ENCODE results near the gene BICC1.

Gene BICC1

DNA sequence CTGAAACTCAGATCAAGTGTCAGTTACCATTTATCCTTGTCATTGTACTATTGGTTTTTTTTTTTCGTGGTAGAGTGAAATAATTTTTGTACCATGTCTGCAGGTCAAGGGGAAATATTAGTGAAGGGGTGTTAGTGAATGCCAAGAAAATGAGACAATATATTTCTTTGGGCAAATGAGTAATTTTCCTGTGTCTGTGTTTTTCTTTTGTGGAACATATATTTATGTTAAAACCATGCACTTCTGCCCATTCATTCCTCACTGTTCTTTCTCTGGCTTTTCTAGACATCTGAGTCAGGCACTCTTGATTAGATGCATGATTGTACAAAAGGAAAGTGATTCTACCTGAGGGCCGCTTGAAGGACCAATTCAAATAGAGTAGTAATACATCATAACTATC lies 161.6 kb downstream of the BICC1 start:
- Histone ChIP-seq H3K27ac (replicated peaks) (no peak overlapping the region), H3K4me3 (replicated peaks; ENCODE audit: insufficient read depth, low read length) (no peak overlapping the region), H3K27me3 (ENCODE audit: insufficient read depth, poor library complexity, severe bottlenecking) (peaks cover 3% of the 10 kb centered on the region)
- TF ChIP-seq GABPA (IDR thresholded peaks at IDR 0.05; ENCODE audit: low read depth) (no peak), POLR2AphosphoS5 (IDR thresholded peaks at IDR 0.05; ENCODE audit: low read depth) (no peak), SPI1 (IDR thresholded peaks at IDR 0.05; ENCODE audit: borderline replicate concordance, low read depth) (no peak)
- TF ChIP-seq, protein P1, sequence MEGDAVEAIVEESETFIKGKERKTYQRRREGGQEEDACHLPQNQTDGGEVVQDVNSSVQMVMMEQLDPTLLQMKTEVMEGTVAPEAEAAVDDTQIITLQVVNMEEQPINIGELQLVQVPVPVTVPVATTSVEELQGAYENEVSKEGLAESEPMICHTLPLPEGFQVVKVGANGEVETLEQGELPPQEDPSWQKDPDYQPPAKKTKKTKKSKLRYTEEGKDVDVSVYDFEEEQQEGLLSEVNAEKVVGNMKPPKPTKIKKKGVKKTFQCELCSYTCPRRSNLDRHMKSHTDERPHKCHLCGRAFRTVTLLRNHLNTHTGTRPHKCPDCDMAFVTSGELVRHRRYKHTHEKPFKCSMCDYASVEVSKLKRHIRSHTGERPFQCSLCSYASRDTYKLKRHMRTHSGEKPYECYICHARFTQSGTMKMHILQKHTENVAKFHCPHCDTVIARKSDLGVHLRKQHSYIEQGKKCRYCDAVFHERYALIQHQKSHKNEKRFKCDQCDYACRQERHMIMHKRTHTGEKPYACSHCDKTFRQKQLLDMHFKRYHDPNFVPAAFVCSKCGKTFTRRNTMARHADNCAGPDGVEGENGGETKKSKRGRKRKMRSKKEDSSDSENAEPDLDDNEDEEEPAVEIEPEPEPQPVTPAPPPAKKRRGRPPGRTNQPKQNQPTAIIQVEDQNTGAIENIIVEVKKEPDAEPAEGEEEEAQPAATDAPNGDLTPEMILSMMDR (IDR thresholded peaks at IDR 0.05; ENCODE audit: insufficient read depth, low read length), result no peak
- TF ChIP-seq, protein P2, sequence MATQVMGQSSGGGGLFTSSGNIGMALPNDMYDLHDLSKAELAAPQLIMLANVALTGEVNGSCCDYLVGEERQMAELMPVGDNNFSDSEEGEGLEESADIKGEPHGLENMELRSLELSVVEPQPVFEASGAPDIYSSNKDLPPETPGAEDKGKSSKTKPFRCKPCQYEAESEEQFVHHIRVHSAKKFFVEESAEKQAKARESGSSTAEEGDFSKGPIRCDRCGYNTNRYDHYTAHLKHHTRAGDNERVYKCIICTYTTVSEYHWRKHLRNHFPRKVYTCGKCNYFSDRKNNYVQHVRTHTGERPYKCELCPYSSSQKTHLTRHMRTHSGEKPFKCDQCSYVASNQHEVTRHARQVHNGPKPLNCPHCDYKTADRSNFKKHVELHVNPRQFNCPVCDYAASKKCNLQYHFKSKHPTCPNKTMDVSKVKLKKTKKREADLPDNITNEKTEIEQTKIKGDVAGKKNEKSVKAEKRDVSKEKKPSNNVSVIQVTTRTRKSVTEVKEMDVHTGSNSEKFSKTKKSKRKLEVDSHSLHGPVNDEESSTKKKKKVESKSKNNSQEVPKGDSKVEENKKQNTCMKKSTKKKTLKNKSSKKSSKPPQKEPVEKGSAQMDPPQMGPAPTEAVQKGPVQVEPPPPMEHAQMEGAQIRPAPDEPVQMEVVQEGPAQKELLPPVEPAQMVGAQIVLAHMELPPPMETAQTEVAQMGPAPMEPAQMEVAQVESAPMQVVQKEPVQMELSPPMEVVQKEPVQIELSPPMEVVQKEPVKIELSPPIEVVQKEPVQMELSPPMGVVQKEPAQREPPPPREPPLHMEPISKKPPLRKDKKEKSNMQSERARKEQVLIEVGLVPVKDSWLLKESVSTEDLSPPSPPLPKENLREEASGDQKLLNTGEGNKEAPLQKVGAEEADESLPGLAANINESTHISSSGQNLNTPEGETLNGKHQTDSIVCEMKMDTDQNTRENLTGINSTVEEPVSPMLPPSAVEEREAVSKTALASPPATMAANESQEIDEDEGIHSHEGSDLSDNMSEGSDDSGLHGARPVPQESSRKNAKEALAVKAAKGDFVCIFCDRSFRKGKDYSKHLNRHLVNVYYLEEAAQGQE (IDR thresholded peaks at IDR 0.05; ENCODE audit: insufficient replicate concordance, low read depth), result no peak
- no peak for DNase-seq (ENCODE audit: low read depth in 1 of 2, low spot score in 1 of 2)

DNA sequence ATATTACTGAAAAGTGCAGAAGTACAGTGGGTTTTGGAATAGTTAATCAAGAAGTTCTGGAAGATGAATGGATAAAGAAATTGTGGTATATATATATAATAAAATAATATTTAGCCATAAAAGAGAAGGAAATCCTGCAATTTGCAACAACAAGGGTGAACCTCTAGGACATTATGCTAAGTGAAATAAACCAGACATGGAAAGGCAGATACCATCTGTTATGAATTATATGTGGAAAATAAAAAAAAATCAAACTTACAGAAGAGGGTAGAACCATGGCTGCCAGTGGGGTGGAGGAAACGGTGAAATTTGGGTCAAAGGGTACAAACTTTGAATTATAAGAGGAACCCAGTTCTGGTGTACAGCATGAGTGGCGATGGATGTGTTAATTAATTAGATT lies 162.6 kb downstream of the BICC1 start:
- DNase-seq (ENCODE audit: low read depth in 1 of 2, low spot score in 1 of 2), result no peak
- no peak overlapping the region for H3K4me3 ChIP-seq (replicated peaks; ENCODE audit: insufficient read depth, low read length)
- H3K27me3 ChIP-seq (ENCODE audit: insufficient read depth, poor library complexity, severe bottlenecking), result peaks cover 3% of the 10 kb centered on the region
- no peak overlapping the region for H3K27ac ChIP-seq (replicated peaks)
- TF ChIP-seq SPI1 (IDR thresholded peaks at IDR 0.05; ENCODE audit: borderline replicate concordance, low read depth) (no peak), POLR2AphosphoS5 (IDR thresholded peaks at IDR 0.05; ENCODE audit: low read depth) (no peak), GABPA (IDR thresholded peaks at IDR 0.05; ENCODE audit: low read depth) (no peak)
- TF ChIP-seq, protein P1 (IDR thresholded peaks at IDR 0.05; ENCODE audit: insufficient read depth, low read length), result no peak
- TF ChIP-seq, protein P2 (IDR thresholded peaks at IDR 0.05; ENCODE audit: insufficient replicate concordance, low read depth), result no peak

DNA sequence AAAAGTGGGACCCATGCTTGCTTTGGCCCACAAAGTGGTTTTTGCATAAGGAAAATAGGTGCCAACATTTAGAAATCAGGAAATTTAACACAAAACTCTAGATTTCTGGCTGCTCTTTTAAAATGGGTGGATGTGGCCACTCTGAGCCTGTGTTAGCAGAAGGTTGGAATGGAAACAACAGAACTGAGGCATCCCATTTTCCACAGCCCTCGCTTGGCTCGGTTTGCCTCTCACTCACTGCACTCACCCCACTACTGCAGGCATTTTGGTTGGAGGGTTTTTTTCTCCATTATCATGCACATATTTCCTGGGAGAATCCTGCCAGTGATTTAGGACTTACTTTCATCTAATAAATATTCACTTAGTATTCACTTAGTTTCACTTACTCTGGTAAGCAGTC lies 178.9 kb downstream of the BICC1 start:
- Histone ChIP-seq H3K27ac (replicated peaks) (no peak overlapping the region), H3K27me3 (ENCODE audit: insufficient read depth, poor library complexity, severe bottlenecking) (no peaks in the 10 kb centered on the region), H3K4me3 (replicated peaks; ENCODE audit: insufficient read depth, low read length) (no peak overlapping the region)
- TF ChIP-seq, protein P1 (IDR thresholded peaks at IDR 0.05; ENCODE audit: insufficient read depth, low read length), result no peak
- TF ChIP-seq POLR2AphosphoS5 (IDR thresholded peaks at IDR 0.05; ENCODE audit: low read depth) (no peak), GABPA (IDR thresholded peaks at IDR 0.05; ENCODE audit: low read depth) (no peak), SPI1 (IDR thresholded peaks at IDR 0.05; ENCODE audit: borderline replicate concordance, low read depth) (no peak)
- TF ChIP-seq, protein P2 (IDR thresholded peaks at IDR 0.05; ENCODE audit: insufficient replicate concordance, low read depth), result no peak
- DNase-seq (ENCODE audit: low read depth in 1 of 2, low spot score in 1 of 2), result no peak

Data from HL-60 (cell line).